Inflammatory macrophage treated with lipopolysaccharide for 4 hours (primary cell): ENCODE data around the gene ANKRD44.
A peak's percentile ranks its signal among the peaks of the same experiment; 100 is the strongest.
"Not testable (repeated sequence)": the region's sequence is repeated elsewhere in the genome, so short reads cannot be mapped to it uniquely, and the experiment has no call there.

Experiments used
- DNase-seq: peaks from one replicate; pipeline ENCODE4 v3.0.0-alpha.2; 2020

The ANKRD44 gene

DNA sequence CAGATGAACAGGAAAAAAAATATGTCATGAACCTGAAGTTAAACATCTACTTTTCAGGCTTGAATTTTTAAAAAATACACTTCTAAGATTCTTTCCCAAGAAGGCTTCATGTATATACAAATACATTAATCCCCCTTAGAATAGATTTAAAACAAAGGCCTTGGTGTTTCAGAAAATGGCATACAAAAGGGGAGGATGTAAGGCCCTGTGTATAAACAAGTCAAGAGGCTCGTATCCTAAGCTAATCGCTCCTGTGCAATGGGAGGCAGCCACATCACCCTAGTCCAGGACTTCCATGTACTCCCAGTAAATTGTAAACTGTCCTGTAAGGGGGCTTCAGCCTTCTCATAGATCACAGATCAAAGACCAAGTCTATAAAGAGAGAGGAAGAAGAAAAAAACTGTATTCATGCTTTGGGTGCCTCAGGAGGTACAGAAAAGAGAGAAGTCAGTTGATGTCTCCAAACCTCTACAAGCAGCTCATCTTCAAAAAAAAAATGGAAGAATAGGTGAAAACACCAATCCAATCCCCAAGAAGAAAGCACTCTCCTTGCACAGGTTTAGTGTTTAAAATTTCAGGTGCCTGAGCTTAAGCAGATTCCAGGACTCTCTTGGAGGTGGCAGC lies 53.9 kb downstream of the ANKRD44 start:
- DNase-seq: no peak

GRCh38 chr2:197256021-197256420 lies 54.6 kb downstream of the ANKRD44 start:
- peak; percentile 9 for DNase-seq

- peak; percentile 96 for DNase-seq
These were observed 55.0 kb downstream of the ANKRD44 start for GRCh38 chr2:197255543-197255942.

DNA sequence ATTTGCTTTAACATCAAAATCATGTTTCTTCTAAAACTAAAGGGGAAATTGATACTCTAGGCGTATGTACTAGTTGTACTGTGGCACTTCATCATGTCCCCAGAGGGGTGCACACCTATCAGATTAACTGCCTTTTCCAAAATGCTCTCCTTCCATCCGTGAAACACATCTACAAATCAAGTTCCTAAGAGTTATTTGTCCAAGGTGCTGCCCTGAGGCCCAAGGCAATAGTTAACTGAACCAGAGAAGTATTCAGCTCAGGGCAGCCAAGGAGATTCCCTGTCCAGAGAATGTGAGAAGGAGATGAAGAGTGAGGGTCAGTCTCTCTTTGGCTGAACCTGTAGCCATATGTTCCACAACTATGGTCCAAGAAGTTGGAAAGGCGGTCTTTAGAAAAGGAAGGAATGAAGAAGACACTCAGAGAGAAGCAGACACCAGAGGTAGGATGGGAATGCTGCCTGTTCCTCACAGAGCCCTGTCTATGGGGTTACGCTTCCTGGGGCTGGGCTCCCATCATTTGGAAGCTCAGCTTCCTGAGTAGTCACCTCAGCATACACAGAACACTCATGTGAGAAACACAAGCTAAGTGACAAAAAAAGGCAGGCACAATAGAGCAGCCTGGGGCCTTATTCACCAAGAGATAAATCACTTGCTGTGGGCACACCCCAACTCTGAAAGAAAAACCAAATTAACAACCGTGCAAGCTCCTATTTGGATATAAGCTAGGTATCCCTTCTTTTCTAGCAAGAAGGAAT lies 55.6 kb downstream of the ANKRD44 start:
- no peak for DNase-seq

DNA sequence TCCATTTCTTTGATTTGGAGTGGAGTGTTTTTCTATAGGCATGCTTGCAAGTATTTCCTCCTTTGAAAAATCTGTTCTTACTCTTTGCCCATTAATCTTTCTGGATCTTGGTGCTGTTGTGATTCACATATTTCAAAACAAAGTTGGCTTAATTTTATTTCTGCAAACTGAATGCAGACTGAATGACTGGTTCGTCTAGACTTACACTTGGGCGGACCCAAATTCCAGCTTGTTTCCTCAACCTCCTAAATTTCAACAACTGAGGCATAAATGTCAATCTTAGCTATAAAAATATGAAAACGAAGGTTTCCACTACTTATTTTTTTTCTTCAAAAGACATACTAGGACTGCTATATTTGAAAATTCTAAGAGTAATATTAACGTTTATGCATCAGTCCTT lies 59.0 kb downstream of the ANKRD44 start:
- DNase-seq: peak; percentile 28

GRCh38 chr2:197251163-197251562 lies 59.4 kb downstream of the ANKRD44 start:
- DNase-seq: no peak

GRCh38 chr2:197250084-197250397 lies 60.5 kb downstream of the ANKRD44 start:
- DNase-seq: no peak

DNA sequence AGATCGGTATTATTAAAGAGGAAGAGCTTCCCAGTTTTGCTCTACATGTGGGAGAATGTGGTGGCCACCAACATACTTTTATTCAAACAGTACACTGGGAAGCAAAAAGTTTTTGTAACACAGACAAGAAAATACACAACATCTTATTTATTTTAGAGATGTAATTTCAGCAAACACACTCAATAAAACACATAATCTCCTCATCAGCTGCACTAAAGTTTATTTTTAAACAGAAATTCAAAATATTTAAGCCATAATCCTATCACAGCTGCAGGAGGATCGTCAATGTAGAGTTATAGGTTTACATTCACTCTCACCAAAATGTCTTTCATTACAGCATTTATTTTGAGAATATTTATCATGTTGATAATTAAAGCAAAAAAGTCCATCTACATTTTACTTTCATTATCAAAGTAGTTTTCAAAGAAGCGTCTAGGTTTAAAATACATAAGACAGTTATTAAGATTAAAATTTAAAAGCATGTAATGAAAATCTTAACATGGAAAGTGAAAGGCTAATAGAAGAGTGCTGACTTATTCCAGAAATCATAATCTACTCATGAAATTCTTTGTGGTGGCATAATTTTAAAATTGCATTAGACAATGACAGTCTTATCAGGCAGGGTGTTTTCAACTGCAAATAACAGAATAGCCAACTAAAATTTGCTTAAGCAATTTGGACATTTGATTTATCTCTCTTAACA lies 61.0 kb downstream of the ANKRD44 start:
- peak; percentile 10 for DNase-seq

- peak; percentile 66 for DNase-seq
These were observed 62.0 kb downstream of the ANKRD44 start for GRCh38 chr2:197248623-197249022.

GRCh38 chr2:197248001-197248401 lies 62.6 kb downstream of the ANKRD44 start:
- no peak for DNase-seq

DNA sequence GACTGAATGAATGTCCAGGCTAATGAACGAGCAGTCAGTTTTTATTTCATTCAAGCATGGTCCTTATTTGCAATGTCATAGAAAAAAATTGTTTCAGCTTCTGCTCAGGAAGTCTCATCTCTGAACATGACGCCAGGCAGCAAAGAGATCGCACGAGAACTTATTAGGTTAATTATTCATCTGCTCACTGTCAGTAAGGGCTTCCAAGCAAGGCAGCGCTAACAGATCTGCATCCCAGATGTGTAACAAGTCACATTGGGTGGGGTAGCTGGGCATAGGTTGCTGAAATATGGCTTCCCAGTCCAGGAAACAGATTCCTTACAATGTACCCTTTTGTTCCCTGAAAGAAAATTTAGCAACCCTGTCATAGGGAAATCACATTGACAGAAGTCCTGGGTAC lies 63.5 kb downstream of the ANKRD44 start:
- DNase-seq: no peak

DNA sequence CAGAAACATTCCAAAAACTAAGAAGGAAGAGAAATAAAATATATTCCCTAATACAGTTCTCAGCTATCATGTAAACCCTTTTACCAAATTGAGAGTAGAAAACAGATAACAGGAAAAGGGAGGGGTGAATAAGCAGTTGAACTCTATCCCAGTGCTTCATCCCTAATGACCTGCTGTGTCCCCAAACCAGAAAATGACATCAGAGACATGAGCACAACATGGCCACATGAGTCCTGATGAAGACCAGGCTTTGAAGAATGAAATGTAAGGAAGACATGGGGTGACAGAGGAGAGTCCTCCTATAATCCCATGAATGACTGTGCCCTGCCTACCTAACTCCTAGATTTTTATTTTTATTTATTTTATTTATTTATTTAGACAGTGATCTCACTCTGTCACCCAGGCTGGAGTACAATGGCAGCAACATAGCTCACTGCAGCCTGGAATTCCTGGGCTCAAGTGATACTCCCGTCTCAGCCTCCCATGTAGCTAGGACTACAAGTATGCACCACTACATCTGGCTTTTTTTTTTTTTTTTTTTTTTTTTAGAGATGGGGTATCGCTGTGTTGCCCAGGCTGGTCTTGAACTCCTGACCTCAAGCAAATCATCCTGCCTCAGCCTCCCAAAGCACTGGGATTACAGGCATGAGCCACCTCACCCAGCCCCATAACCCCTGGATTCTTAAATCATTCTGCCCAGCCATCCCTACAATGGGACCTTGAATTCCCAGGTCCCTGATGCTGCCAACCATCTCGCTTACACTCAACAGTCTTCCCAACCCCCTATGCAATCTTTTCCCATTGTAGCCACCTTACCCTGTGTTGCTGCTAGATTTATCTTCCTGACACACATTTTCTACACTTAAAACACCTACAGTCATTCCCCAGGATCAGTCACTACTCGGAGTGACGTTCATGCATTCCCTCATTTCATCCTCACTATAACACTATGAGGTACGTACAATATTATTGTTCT lies 64.5 kb downstream of the ANKRD44 start:
- peak; percentile 64 for DNase-seq

DNA sequence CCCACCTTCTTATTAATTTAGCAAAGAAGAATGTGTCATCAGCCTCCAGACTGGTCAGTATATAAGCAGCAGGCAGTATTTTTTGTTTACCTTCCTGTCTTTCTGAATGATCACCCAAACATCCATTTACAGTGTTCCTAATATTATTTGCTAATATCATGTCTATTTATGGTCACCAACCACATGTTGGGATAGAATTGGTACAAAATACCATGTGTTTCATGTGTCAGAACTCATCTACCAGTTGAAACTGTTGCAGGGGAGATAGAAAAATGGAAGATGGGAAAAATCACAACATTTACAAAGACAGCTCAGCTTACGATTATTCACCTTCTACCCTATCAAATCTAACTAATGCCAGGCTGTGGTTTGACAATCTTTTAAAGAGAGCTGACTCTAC lies 66.2 kb downstream of the ANKRD44 start:
- no peak for DNase-seq

DNA sequence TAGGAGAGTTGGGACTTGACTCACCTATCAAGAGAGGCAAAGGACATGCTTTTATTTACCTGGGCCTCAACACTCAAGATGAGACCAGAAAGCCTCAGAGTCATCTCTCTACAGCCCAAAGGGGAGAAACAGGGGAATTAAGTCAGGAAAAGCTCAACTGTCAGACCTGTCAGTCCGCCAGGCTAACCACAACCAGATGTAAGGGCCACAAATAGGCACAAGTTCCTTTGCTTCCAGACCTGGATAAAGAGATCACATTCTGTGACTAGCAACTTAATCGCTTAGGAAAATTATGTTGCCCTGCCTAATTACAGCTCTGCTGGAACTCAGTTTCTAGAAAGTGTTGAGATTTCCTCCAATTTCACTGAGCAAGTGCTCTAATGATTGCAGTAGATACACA lies 67.9 kb downstream of the ANKRD44 start:
- no peak for DNase-seq

- peak; percentile 60 for DNase-seq
These were observed 69.0 kb downstream of the ANKRD44 start for GRCh38 chr2:197241596-197241995.

DNA sequence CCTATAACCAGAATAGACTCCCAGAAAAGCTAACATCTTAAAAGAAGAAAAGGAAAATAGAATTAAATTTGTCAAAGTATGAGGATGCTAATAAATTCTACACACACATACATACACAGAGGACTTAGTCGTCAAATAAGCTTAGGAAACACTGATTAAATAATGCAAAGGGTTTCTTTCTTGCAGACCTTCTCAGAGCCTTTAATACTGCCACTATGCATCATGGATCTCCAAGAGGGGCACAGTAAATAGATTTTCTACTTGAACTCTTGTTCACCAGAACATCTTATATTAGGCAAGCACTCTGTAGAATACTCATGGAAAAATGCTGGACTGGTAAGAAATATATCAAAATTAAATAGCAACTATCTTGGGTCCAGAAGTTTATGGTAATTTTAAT lies 69.4 kb downstream of the ANKRD44 start:
- no peak for DNase-seq

- DNase-seq: no peak
These were observed 70.0 kb downstream of the ANKRD44 start for GRCh38 chr2:197240421-197241041.

DNA sequence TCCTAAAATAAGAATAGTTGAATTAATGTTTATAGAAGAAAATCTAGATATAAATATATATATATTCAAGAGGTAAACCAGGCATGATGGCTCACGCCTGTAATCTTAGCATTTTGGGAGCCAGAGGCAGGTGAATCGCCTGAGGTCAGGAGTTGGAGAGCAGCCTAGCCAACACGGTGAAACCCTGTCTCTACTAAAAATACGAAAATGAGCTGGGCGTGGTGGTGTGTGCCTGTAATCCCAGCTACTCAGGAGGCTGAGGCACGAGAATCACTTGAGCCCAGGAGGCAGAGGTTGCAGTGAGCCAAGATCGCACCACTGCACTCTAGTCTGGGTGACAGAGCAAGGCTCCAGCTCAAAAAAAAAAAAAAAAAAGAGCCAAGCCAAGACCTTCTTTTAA lies 70.6 kb downstream of the ANKRD44 start:
- DNase-seq: not testable (repeated sequence)

- peak; percentile 85 for DNase-seq
These were observed 71.1 kb downstream of the ANKRD44 start for GRCh38 chr2:197239434-197239833.

DNA sequence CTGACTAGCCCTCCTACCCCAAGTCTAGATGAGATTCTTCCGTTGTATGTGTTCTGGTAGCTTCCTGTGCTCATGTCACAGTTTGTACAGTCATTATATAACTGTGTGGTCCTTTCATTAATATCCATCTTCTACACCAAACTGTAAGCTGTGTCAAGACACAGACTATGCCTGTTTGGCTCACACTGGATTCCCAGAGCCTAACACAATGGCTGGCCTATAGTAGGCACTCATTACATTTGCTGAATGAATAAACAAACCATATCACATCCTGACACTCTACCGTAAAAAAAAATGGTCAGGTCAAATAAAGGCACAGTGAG lies 72.6 kb downstream of the ANKRD44 start:
- DNase-seq: no peak

GRCh38 chr2:197237291-197238042 lies 73.1 kb downstream of the ANKRD44 start:
- no peak for DNase-seq

DNA sequence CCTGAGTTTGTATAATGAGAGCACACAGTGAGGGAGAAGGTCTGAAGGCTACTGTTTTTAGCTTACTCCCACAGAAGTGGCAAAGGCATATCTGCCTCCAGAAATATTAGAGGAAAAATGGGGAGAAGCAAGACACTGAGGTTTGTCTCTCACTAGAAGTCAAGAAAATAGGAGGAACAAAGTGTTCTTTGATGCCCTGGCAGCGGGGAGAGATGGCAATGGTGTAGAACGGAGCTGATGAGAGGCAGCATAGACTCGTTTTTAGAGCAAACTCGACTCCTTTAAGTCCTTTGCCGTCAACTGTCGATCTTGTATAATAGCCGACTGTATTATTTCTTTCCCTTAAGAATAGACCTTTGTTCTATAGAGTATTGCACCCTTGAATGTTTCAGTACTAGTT lies 73.8 kb downstream of the ANKRD44 start:
- no peak for DNase-seq
